Caki2 (cell line): Measurements from ENCODE around the gene MXRA8. TPM values are rescaled to one million over a fixed set of nuclear protein-coding genes. Genes with fewer than 3 reads are reported as not detected.

Source experiments
- DNase-seq: peaks from one replicate; pipeline ENCODE4 v3.0.0-alpha.2; 2015; ENCODE audit warnings: low read depth
- in situ Hi-C: cut with HindIII; loops from 2 replicates; pipeline ENCODE4 v1.10.0; 2016; ENCODE audit warnings: low sequenced_read_pairs, low pct_unique_long_range_greater_than_20kb, mixed read lengths
- total RNA-seq: library from RNA; depleted of rRNA; stranded (reverse); fragments of >200 nt; shearing (Covaris generic); gene quantifications from 2 replicates; pipeline ENCODE4 v1.2.3, GENCODE V29; 2014; ENCODE audit warnings: low replicate concordance

The MXRA8 gene
- total RNA-seq, 1 experiment from 2014 or later = not detected

DNA sequence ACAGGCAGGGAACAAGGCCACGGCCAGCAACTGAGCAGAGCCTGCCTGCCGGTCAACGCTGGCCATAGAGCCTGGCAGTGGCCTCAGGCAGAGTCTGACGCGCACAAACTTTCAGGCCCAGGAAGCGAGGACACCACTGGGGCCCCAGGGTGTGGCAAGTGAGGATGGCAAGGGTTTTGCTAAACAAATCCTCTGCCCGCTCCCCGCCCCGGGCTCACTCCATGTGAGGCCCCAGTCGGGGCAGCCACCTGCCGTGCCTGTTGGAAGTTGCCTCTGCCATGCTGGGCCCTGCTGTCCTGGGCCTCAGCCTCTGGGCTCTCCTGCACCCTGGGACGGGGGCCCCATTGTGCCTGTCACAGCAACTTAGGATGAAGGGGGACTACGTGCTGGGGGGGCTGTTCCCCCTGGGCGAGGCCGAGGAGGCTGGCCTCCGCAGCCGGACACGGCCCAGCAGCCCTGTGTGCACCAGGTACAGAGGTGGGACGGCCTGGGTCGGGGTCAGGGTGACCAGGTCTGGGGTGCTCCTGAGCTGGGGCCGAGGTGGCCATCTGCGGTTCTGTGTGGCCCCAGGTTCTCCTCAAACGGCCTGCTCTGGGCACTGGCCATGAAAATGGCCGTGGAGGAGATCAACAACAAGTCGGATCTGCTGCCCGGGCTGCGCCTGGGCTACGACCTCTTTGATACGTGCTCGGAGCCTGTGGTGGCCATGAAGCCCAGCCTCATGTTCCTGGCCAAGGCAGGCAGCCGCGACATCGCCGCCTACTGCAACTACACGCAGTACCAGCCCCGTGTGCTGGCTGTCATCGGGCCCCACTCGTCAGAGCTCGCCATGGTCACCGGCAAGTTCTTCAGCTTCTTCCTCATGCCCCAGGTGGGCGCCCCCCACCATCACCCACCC is 27.0 kb downstream of the MXRA8 start, which contains the start of gene TAS1R3:
TAS1R3 (plus strand) TSS at position 213 of the 898 bp plus-strand sequence; CDS start at position 279, 66 bp downstream.
- DNase-seq = no peak
- in situ Hi-C loops = no loop called here

DNA sequence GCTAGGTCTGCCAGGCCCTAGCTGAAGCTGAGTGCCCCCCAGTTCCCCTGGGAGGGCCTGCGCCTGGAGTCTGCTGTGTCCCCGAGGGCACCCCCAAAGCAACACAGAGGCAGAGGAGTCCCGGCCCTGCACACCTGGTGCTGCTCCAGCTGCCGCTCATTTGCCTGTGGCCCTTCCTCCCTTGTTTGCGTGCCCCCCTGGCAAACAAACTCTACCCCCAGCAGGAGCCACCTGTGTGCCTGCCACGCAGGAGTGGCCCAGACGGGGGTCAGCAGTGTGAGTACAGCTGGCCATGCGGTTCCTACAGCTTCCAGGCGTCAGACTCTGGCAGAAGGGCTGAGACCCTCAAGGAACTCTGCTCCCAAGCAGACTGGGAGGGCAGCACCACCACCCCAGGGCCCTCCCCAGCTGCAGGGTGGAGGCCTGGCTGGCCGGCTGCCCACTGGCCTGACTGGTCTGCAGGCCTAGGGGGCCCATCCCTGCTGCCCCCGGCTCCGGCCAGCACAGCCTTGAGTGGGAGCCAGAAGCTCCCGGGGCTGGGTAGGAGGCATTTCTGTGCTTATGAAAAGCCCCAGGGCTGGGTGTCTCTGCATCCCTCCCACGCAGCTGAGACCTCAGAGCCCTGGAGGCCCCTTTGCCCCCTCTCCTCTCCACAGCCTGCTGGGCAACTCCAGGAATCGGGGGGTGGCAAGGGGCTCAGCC is 27.8 kb downstream of the MXRA8 start:
- DNase-seq = no peak
- in situ Hi-C loops = no loop called here

DNA sequence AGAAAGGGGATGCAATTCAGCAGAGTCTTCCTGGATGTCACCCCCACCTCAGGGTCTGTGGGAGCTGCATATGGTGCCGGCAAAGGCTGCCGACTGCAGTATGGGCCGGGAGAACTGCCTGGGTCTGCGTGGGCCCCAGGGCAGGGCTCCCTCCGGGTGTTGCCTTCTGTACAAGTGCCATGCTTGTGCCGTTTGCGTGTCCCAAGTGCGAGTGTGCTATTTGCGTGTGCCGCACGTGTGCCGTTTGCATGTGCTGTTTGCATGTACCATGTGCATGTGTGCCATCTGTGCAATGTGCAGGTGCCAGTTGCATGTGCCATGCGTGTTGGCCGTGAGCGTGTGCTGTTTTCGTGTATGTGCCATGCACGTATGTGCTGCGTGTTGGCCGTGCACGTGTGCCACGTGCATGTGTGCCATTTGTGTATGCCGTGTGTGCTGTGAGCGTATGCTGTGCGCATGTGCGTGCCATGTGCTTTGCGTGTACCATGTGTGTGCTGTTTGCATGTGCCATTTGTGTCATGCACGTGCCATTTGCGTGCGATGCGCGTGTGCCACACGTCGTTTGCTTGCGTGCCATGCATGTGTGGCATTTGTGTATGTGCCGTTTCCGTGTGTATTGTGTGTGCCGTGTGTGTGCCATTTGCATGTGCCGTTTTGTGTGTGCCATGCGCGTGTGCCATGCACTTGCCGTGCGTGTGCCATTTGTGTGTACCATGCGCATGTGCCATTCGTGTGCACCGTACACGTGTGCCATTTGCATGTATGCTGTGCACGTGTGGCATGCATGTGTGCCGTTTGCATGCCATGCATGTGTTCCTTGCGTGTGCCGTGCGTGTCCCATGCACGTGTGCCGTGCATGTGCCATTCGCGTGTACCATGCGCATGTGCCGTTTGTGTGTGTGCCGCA is 28.8 kb downstream of the MXRA8 start:
- in situ Hi-C loops = no loop called here
- no peak for DNase-seq

DNA sequence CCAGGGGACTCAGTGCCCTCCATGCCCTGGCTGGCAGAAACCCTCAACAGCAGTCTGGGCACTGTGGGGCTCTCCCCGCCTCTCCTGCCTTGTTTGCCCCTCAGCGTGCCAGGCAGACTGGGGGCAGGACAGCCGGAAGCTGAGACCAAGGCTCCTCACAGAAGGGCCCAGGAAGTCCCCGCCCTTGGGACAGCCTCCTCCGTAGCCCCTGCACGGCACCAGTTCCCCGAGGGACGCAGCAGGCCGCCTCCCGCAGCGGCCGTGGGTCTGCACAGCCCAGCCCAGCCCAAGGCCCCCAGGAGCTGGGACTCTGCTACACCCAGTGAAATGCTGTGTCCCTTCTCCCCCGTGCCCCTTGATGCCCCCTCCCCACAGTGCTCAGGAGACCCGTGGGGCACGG is 30.1 kb downstream of the MXRA8 start:
- DNase-seq = no peak
- in situ Hi-C loops = no loop called here

DNA sequence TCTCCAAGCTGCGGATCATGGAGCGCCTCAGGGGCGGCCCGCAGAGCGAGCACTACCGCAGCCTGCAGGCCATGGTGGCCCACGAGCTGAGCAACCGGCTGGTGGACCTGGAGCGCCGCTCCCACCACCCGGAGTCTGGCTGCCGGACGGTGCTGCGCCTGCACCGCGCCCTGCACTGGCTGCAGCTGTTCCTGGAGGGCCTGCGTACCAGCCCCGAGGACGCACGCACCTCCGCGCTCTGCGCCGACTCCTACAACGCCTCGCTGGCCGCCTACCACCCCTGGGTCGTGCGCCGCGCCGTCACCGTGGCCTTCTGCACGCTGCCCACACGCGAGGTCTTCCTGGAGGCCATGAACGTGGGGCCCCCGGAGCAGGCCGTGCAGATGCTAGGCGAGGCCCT is 31.1 kb downstream of the MXRA8 start:
- in situ Hi-C loops = no loop called here

DNA sequence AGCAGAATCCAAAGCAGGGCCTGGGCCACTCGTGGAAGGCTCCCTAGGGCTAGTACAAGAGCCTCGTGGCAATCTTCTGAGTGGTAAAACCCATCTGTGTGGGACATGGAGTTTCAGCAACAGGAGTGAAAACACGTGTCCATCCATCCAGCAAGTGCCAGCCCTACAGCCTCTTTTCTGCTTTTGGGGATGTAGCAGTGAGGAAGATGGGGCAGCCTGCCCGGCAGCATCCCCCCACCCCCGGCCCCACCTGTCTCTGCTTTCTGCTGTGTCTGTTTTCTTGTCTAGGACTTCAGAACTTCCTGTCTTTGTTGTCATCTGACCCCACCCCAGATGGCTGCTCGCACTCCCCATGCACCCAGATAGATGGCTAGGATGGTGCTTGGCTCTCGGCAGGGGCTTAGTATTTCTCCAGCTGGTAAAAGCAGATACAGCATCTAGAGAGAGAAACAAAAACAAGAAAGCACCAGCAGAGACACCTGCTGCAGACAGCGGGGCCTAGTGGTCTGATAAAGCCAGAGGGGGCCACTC is 32.2 kb downstream of the MXRA8 start:
- in situ Hi-C loops = no loop called here
- DNase-seq = no peak

More for the DNA sequence above, 31.1 kb downstream of the MXRA8 start:
- DNase-seq = no peak

DNA sequence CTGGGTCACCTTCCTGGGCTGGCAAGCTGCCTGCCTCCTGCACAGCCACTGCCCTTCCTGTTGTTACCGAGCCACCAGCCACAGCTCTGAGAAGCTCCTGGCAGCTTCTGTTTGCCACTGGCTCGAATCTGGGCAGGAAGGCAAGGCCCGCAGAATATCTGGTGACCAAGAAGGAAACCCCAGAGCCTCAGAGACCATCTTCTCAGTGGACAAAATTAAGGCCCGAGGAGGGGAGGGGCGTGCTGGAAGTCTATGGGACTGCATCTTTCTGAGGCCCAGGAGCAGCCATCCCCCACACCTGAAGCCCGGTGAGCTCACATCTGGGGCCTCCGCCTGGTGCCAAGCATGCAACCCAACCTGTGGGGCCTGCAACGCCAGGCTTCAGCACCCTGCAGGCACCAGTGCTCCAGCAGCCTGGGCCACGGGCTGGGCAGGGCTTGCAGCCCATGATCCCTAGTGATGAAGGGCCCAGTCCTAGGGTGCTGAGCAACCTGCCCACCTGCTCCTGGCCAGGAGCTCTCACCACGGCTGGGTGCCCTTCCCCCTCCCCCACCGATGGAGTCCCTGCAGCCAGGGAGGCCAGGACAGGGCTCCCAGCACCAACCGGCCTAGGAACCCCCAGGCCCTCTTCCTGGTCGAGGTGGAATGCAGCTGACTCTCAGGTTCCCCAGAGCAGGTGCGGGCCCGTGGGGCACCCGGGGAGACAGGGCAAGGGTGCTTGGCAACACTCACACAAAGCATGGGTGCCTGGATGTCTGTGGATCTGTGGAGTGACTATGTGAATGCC is 32.9 kb downstream of the MXRA8 start:
- in situ Hi-C loops = no loop called here
- DNase-seq = no peak

DNA sequence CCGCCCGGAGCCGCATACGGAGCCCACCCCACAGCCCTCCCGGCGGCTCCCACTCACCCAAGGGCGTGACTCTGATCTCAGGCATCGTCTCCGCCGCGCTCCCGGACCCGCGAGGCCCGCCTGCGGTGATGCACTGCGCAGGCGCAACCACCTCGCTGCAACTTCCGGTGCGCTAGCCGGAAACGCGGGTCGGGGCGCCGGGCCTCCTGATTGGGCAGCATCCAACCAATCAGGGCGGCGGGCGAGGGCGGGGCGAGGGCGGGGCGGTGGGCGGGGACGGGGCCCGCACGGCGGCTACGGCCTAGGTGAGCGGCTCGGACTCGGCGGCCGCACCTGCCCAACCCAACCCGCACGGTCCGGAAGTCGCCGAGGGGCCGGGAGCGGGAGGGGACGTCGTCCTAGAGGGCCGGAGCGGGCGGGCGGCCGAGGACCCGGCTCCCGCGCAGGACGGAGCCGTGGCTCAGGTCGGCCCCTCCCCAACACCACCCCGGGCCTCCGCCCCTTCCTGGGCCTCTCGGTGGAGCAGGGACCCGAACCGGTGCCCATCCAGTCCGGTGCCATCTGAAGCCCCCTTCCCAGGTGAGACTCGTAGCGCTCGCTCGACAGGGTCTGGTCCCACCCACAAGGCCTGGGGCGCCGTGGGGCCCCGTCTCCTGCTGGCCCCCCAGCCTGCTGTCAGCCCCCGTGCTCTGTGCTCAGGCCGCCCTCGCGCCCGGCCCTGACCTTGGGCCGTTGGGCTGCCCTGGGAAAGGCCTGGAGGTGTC is 33.6 kb downstream of the MXRA8 start, which contains the start of the genes CPTP and INTS11:
CPTP (plus strand) TSS at position 279 of the 764 bp plus-strand sequence. CDS start 2,109 bp downstream, outside the sequence.
INTS11 (minus strand) TSS at position 137 of the 764 bp plus-strand sequence; CDS start at position 85, 52 bp downstream.
- DNase-seq = peak; percentile 65
- in situ Hi-C loops = no loop called here

DNA sequence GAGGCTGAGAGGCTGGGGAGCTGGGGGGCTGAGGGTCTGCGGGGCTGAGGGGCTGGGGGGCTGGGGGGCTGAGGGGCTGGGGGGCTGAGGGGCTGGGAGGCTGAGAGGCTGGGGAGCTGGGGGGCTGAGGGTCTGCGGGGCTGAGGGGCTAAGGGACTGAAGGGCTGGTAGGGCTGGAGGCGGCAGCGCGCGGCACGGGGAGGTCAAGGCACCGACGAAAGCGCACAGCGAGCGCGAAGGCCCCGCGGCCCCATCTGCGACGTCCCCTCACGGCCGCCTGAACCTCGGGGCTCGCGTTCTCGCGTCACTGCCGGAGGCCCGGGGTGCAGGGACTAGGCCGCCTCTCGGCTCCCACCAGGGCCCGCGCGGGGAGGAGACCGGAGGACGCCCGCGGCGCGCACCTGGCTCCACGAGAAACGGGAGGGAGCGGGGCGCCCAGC is 34.3 kb downstream of the MXRA8 start:
- DNase-seq = no peak
- in situ Hi-C loops = no loop called here

DNA sequence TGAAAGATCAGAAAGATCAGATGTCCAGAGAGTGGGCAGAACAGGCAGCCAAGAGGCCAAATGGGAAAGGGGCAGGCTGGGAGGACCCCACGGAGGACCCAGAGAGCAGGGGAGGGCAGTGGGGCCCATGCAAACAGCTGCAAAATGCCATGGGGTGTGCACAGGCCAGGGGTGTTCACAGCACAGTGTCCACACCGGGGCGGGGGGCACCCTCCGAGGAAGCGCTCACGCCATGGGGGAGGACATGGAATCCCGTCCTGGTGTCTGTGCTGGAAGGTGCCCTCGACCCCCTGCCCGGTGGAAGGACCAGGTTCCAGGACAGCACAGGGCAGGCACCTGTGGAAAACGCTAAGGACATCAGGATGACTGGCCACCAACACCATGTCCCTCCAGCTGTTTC is 35.4 kb downstream of the MXRA8 start:
- in situ Hi-C loops = no loop called here
- DNase-seq = no peak

DNA sequence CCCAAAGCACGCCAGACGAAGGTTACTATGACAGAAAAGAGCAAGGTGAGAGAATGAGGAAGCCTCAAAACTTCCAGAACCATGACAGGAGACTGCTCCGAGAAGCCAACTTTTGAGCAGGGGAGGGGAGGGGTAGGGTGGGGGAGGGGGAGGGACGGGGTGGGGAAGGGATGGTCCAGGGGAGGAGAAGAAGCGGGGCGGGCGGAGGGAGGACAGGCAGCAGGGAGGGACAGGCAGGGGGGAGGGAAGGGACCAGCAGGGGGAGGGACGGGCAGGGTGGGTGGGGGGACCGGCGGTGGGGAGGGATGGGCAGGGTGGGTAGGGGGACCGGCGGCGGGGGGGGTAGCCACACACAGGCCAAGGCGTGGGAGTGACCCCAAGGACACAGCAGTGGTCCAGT is 35.9 kb downstream of the MXRA8 start:
- in situ Hi-C loops = no loop called here
- DNase-seq = no peak

DNA sequence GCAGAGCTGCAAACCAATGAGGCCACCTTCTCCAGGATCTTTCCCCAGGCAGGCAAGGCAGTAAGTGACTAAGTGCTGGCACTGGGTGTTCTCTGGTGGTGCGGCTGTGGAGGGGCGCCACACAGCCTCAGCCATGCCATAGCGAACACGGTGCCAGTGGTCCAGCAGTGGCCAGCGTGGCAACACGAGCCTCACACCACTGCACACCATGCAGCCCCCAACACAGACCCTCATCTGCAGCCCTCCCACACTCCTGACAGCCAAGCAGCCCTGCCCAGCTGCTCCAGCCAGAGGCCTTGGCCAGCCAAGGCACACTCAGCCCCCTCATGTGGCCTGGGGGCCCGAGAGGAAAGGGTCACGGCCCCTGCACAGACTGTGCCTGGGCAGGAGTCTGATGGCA is 36.9 kb downstream of the MXRA8 start:
- no peak for DNase-seq
- in situ Hi-C loops = no loop called here

DNA sequence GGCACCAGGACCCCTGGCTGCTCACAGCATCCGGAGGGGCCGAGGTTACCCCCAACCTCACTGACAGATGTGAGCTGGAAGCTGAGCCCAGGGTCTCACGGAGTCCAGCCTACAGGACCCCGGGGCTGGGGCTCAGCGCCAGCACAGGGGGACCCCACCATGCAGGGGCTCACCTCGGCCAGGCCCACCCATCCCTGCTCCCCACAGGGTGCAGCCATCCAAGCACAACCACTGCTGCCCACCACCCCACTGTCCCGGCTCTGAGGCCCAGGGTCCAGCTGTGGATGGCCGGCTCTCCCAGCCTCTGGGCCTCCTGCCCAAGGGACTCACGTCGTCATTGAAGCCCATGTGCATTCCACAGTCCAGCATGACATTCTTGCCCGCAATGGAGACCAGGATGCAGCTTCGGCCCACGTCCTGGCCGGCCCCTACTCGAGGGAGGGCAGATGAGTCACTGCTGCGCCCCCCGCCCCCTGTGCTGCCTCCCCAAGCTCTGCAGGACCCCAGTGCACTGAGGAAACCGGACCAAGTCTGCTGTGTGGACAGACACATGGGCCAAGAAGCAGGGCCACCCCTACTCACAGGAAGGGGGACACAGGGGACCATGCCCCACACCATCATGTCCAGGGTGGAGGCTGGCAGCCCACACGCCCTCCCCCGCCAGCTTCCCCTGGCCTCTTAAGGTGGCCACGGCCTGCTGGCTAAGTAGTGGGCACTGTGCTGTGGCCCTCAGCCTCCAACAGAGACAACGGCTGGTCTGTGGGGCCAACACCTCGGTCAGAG is 37.5 kb downstream of the MXRA8 start:
- DNase-seq = no peak
- in situ Hi-C loops = no loop called here

DNA sequence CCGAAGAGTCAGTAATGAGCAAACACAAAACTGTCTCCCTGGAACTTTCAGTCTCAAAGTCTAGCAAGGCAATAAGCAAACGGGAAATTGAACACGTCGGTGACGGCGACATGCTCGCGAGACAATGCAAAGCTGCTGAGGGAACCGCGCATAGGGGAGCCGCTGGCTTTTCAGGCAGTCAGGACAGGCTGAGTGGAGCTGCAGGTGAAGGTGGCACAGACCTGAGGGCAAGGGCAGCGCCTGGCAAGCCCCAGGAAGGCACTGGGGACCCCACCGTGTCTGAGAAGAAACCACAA is 38.8 kb downstream of the MXRA8 start:
- in situ Hi-C loops = no loop called here
- DNase-seq = no peak

DNA sequence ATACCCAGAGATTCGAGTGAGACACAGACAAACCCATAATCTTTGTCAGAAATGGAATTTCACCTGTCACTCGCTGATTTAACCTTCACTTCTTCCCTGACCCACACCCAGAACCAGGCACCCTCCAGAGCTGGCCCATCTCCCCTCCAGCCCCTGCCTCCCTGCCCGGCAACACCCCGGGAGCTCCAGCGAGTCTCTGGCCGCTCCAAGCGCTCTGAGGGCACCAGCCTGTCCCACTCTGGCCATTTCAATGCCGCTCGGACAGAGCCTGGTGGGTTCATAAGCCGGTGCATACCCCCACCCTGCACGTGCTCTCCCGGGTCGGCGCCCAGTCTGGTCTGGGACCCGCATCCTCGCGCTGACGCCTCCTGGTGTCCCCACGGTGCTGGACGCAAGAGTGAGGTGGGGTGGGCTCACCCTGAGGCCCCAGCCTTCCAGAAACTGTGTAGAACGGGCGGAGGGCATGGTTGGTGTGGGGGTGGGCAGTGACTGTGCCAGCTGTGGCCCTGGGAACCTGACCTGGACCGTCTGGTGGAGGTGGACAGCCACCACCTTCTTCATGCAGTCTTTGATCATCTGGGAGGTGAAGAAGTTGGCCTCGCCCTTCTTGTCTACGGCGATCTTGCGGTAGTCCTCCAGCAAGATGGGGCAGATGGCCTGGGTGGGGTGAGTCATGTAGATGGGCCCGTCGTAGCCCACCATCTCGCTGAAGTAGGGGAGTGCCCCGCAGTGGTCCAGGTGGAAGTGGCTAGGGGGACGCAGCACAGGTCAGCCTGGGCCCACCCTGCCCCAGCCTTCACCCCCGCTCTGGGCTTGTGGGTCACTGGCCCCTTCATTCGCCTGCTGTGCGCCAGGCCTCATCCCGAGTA is 39.3 kb downstream of the MXRA8 start:
- in situ Hi-C loops = no loop called here
- no peak for DNase-seq
